Calu3 (cell line): ENCODE results near the gene EPAS1. TPM values are rescaled to one million over a fixed set of nuclear protein-coding genes. Genes with fewer than 3 reads are reported as not detected.

Experiments
- BruUV-seq: library from RNA; stranded (reverse); fragments of 400-500 nt; replicated peaks from 2 replicates; lab custom pipeline; 2021; lab: Mats Ljungman, UMichigan
- CTCF ChIA-PET: fragments of 300-600 bp; sonication (Branson Sonifier 250); formaldehyde crosslinking; loops from one replicate; lab custom pipeline; 2022; ENCODE audit warnings: antibody characterized with exemption; lab: Charles Lee
- DNase-seq: peaks from one replicate; pipeline ENCODE4 v3.0.0; 2022
- H3K27ac Mint-ChIP-seq: one replicate; pipeline ENCODE4 v1.8.0; 2022; ENCODE audit warnings: mixed read lengths; ENCODE audit not compliant: unreplicated experiment
- H3K27me3 Mint-ChIP-seq: one replicate; pipeline ENCODE4 v1.8.0; 2022; ENCODE audit warnings: mixed read lengths; ENCODE audit not compliant: unreplicated experiment
- H3K36me3 Mint-ChIP-seq: one replicate; pipeline ENCODE4 v1.8.0; 2022; ENCODE audit warnings: mild to moderate bottlenecking, moderate library complexity, mixed read lengths; ENCODE audit not compliant: insufficient read depth, unreplicated experiment
- H3K4me1 Mint-ChIP-seq: one replicate; pipeline ENCODE4 v1.8.0; 2022; ENCODE audit warnings: mild to moderate bottlenecking, low read depth, mixed read lengths; ENCODE audit not compliant: unreplicated experiment
- H3K4me3 Mint-ChIP-seq: one replicate; pipeline ENCODE4 v1.8.0; 2022; ENCODE audit warnings: mild to moderate bottlenecking, low read depth, moderate library complexity, mixed read lengths; ENCODE audit not compliant: unreplicated experiment
- H3K9me3 Mint-ChIP-seq: one replicate; pipeline ENCODE4 v1.8.0; 2022; ENCODE audit warnings: low read depth, mixed read lengths; ENCODE audit not compliant: unreplicated experiment
- CTCF ChIP-seq: fragments of 200-600 bp; IDR thresholded peaks from one replicate; pipeline ENCODE4 v1.8.0; 2022; ENCODE audit warnings: antibody characterized with exemption; ENCODE audit not compliant: unreplicated experiment
- intact Hi-C: fragments of 100-400 bp; cut with micrococcal nuclease; formaldehyde crosslinking; loops from one replicate; pipeline ENCODE4 v1.10.0; 2022; ENCODE audit not compliant: unreplicated experiment
- total RNA-seq: library from RNA; stranded (reverse); gene quantifications from 2 replicates; pipeline ENCODE4 v1.2.3, GENCODE V29; 2022

The EPAS1 gene
- total RNA-seq, 1 experiment from 2014 or later = 18.5 TPM

GRCh38 chr2:46380038-46380940, 83.1 kb downstream of the EPAS1 start:
- CTCF ChIA-PET = interaction anchor here (1.0 kb wide), 1 partner anchor 29 kb away, joined by 4 read pairs; no protein-coding TSS in a partner anchor
- TF ChIP-seq CTCF = no peak
- Mint-ChIP-seq H3K9me3 (no peaks in the 10 kb centered on the region), H3K4me3 (no peak overlapping the region), H3K27me3 (no peaks in the 10 kb centered on the region), H3K27ac (no peak overlapping the region), H3K4me1 (no peaks in the 10 kb centered on the region), H3K36me3 (no peaks in the 10 kb centered on the region)
- intact Hi-C loops = no loop called here
- BruUV-seq = no TSS peak
- DNase-seq = no peak

GRCh38 chr2:46381263-46381849, 84.1 kb downstream of the EPAS1 start:
- Mint-ChIP-seq H3K4me1 (no peaks in the 10 kb centered on the region), H3K36me3 (no peaks in the 10 kb centered on the region), H3K4me3 (no peak overlapping the region)

GRCh38 chr2:46381871-46382270, 84.7 kb downstream of the EPAS1 start:
- TF ChIP-seq CTCF = no peak
- H3K27ac Mint-ChIP-seq = no peak overlapping the region
- no peak for DNase-seq
- H3K9me3 Mint-ChIP-seq = no peaks in the 10 kb centered on the region
- no peaks in the 10 kb centered on the region for H3K4me1 Mint-ChIP-seq
- CTCF ChIA-PET = interaction anchor here (0.6 to 1.0 kb wide), 2 partner anchors 28 to 46 kb away, joined by 4 to 6 read pairs; no protein-coding TSS in a partner anchor
- no peak overlapping the region for H3K4me3 Mint-ChIP-seq
- intact Hi-C loops = no loop called here
- no peaks in the 10 kb centered on the region for H3K27me3 Mint-ChIP-seq
- H3K36me3 Mint-ChIP-seq = no peaks in the 10 kb centered on the region
- no TSS peak for BruUV-seq

More at GRCh38 chr2:46381263-46381849, 84.1 kb downstream of the EPAS1 start:
- Mint-ChIP-seq H3K9me3 (no peaks in the 10 kb centered on the region), H3K27me3 (no peaks in the 10 kb centered on the region), H3K27ac (no peak overlapping the region)
- CTCF ChIA-PET = interaction anchor here (0.6 to 1.0 kb wide), 2 partner anchors 28 to 45 kb away, joined by 4 to 6 read pairs; no protein-coding TSS in a partner anchor
- no TSS peak for BruUV-seq
- DNase-seq = no peak
- no peak for TF ChIP-seq CTCF
- intact Hi-C loops = no loop called here

- no peaks in the 10 kb centered on the region for H3K36me3 Mint-ChIP-seq
- CTCF ChIA-PET = interaction anchor here (0.6 kb wide), 1 partner anchor 46 kb away, joined by 6 read pairs; no protein-coding TSS in a partner anchor
- intact Hi-C loops = no loop called here
These were observed 85.3 kb downstream of the EPAS1 start for GRCh38 chr2:46382331-46383112.

More at GRCh38 chr2:46382331-46383112, 85.3 kb downstream of the EPAS1 start:
- no peak overlapping the region for H3K27ac Mint-ChIP-seq
- no peak overlapping the region for H3K4me3 Mint-ChIP-seq
- no peaks in the 10 kb centered on the region for H3K9me3 Mint-ChIP-seq
- TF ChIP-seq CTCF = no peak
- H3K4me1 Mint-ChIP-seq = no peaks in the 10 kb centered on the region
- no peaks in the 10 kb centered on the region for H3K27me3 Mint-ChIP-seq
- DNase-seq = no peak
- no TSS peak for BruUV-seq
